EH (cell line): ENCODE measurements around the gene NKX6-2.

ENCODE experiments used
- DNase-seq: peaks from one replicate; pipeline ENCODE4 v3.0.0-alpha.2; 2015; ENCODE audit warnings: low read depth

The NKX6-2 gene

GRCh38 chr10:132755166-132755711, 30.7 kb downstream of the NKX6-2 start:
- no peak for DNase-seq

- no peak for DNase-seq
These were observed 31.9 kb downstream of the NKX6-2 start for GRCh38 chr10:132754071-132754470.

- DNase-seq, result no peak
These were observed 32.4 kb downstream of the NKX6-2 start for GRCh38 chr10:132753596-132753995.

GRCh38 chr10:132752961-132753360, 33.0 kb downstream of the NKX6-2 start:
- no peak for DNase-seq

- DNase-seq, result no peak
These were observed 33.6 kb downstream of the NKX6-2 start for GRCh38 chr10:132752378-132752777.

GRCh38 chr10:132750936-132751335, 35.0 kb downstream of the NKX6-2 start:
- no peak for DNase-seq

- no peak for DNase-seq
These were observed 36.6 kb downstream of the NKX6-2 start for GRCh38 chr10:132749371-132749795.

GRCh38 chr10:132748545-132749370, 37.2 kb downstream of the NKX6-2 start:
- no peak for DNase-seq

- DNase-seq, result no peak
These were observed 37.8 kb downstream of the NKX6-2 start for GRCh38 chr10:132748135-132748534.

GRCh38 chr10:132746801-132747625, 38.9 kb downstream of the NKX6-2 start:
- DNase-seq, result no peak

GRCh38 chr10:132746386-132746785, 39.6 kb downstream of the NKX6-2 start:
- no peak for DNase-seq

GRCh38 chr10:132745971-132746370, 40.0 kb downstream of the NKX6-2 start:
- DNase-seq, result no peak

- DNase-seq, result no peak
These were observed 40.4 kb downstream of the NKX6-2 start for GRCh38 chr10:132745511-132745910.

GRCh38 chr10:132744839-132745238, 41.1 kb downstream of the NKX6-2 start:
- no peak for DNase-seq

GRCh38 chr10:132743925-132744490, 41.9 kb downstream of the NKX6-2 start:
- DNase-seq, result peak; percentile 18

GRCh38 chr10:132743196-132743924, 42.6 kb downstream of the NKX6-2 start:
- peak; percentile 65 for DNase-seq

- DNase-seq, result no peak
These were observed 43.1 kb downstream of the NKX6-2 start for GRCh38 chr10:132742837-132743194.

- DNase-seq, result no peak
These were observed 43.6 kb downstream of the NKX6-2 start for GRCh38 chr10:132742167-132742836.

GRCh38 chr10:132740588-132740987, 45.4 kb downstream of the NKX6-2 start:
- no peak for DNase-seq

- no peak for DNase-seq
These were observed 46.7 kb downstream of the NKX6-2 start for GRCh38 chr10:132739225-132739613.
